Left renal pelvis (tissue), 4 donors: ENCODE measurements around the gene ANXA2. TPM values are rescaled to one million over a fixed set of nuclear protein-coding genes. Genes with fewer than 3 reads are reported as not detected.
"Not testable (repeated sequence)": the region's sequence is repeated elsewhere in the genome, so short reads cannot be mapped to it uniquely, and the experiment has no call there.

Experiments used
- DNase-seq, 4 donors: peaks; one replicate each; pipeline ENCODE4 v3.0.0-alpha.2; 2013; ENCODE audit warnings: low read depth in 4 of 4, low spot score in 3 of 4
- polyA plus RNA-seq, 4 donors: library from polyadenylated mRNA; unstranded; fragments of 120-200 nt; gene quantifications; one replicate each; pipeline ENCODE4 v1.2.1, GENCODE V29; 2013; ENCODE audit not compliant: insufficient read length in 4 of 4

Gene ANXA2
- 100 to 1,000 TPM; 463 to 827 (median 632) TPM for polyA plus RNA-seq

GRCh38 chr15:60397772-60398445 lies at the start of gene ANXA2:
Gene ANXA2 (minus strand): TSS chr15:60397986. CDS start chr15:60386075, 11,911 bp downstream.
- DNase-seq = no peak

- DNase-seq = no peak
Observed at GRCh38 chr15:60444289-60444912, 46.6 kb upstream of the ANXA2 start.

- no peak for DNase-seq
Observed at GRCh38 chr15:60442763-60443162, 45.0 kb upstream of the ANXA2 start.

GRCh38 chr15:60442031-60442650 lies 44.4 kb upstream of the ANXA2 start:
- DNase-seq = no peak

- no peak for DNase-seq
Observed at GRCh38 chr15:60441331-60441730, 43.5 kb upstream of the ANXA2 start.

GRCh38 chr15:60438646-60439045 lies 40.9 kb upstream of the ANXA2 start:
- DNase-seq = no peak

GRCh38 chr15:60428935-60429334 lies 31.1 kb upstream of the ANXA2 start:
- DNase-seq = no peak

GRCh38 chr15:60426870-60427508 lies 29.2 kb upstream of the ANXA2 start:
- no peak for DNase-seq

- DNase-seq = no peak
Observed at GRCh38 chr15:60425461-60425860, 27.7 kb upstream of the ANXA2 start.

GRCh38 chr15:60424006-60424405 lies 26.2 kb upstream of the ANXA2 start:
- no peak for DNase-seq

- DNase-seq = peak in 3 of 4 donors; percentile 42 to 71 (median 43)
Observed at GRCh38 chr15:60423537-60423936, 25.8 kb upstream of the ANXA2 start.

GRCh38 chr15:60421544-60421943 lies 23.8 kb upstream of the ANXA2 start:
- DNase-seq = no peak

- no peak for DNase-seq
Observed at GRCh38 chr15:60420203-60420716, 22.5 kb upstream of the ANXA2 start.

GRCh38 chr15:60419753-60420152 lies 22.0 kb upstream of the ANXA2 start:
- no peak for DNase-seq

GRCh38 chr15:60418096-60418495 lies 20.3 kb upstream of the ANXA2 start:
- no peak for DNase-seq

- DNase-seq = no peak
Observed at GRCh38 chr15:60417112-60417511, 19.3 kb upstream of the ANXA2 start.

GRCh38 chr15:60416484-60416883 lies 18.7 kb upstream of the ANXA2 start:
- no peak for DNase-seq

- DNase-seq = no peak
Observed at GRCh38 chr15:60414016-60414682, 16.4 kb upstream of the ANXA2 start.

- DNase-seq = no peak
Observed at GRCh38 chr15:60413231-60413824, 15.5 kb upstream of the ANXA2 start.

GRCh38 chr15:60412807-60413206 lies 15.0 kb upstream of the ANXA2 start:
- DNase-seq = not testable (repeated sequence)
